Esophagus muscularis mucosa (tissue), 4 donors: ENCODE results near the gene HINT1. TPM values are rescaled to one million over a fixed set of nuclear protein-coding genes. Genes with fewer than 3 reads are reported as not detected.

Experiments
- DNase-seq: peaks from one replicate; pipeline ENCODE4 v3.0.0-alpha.2; 2017; ENCODE audit errors: extremely low spot score
- H3K27ac ChIP-seq, 4 donors: fragments of 200-600 bp; sonication (generic); replicated peaks in 1 of 4; 1 replicate in 3 of 4; 2 replicates in 1 of 4; pipeline ENCODE4 v1.5.1; 2016 to 2019; ENCODE audit warnings: mild to moderate bottlenecking in 1 of 4
- H3K27me3 ChIP-seq, 4 donors: fragments of 200-600 bp; sonication (generic); one replicate each; pipeline versions ENCODE4 v1.5.1 to v1.6.0; 2016 to 2019
- H3K36me3 ChIP-seq, 4 donors: fragments of 200-600 bp; sonication (generic); one replicate each; pipeline ENCODE4 v1.5.1; 2016 to 2019
- H3K4me1 ChIP-seq, 4 donors: fragments of 200-600 bp; sonication (generic); one replicate each; pipeline ENCODE4 v1.5.1; 2016 to 2019
- H3K4me3 ChIP-seq, 4 donors: fragments of 200-600 bp; sonication (generic); 1 replicate in 2 of 4; 2 replicates in 2 of 4; pipeline ENCODE4 v1.5.1; 2016 to 2019; ENCODE audit warnings: mild to moderate bottlenecking in 4 of 4, moderate library complexity in 1 of 4
- H3K9me3 ChIP-seq, 4 donors: fragments of 200-600 bp; sonication (generic); 1 replicate in 3 of 4; 2 replicates in 1 of 4; pipeline ENCODE4 v1.5.1; 2016 to 2019
- CTCF ChIP-seq, 3 experiments: fragments of 200-600 bp in 2 of 3; fragments of 450-650 bp in 1 of 3; sonication (generic) in 2 of 3; IDR thresholded peaks; one replicate each; pipeline ENCODE4 v1.5.1; 2017 to 2019; ENCODE audit warnings: antibody characterized with exemption in 3 of 3, mild to moderate bottlenecking in 2 of 3, moderate library complexity in 1 of 3
- EP300 ChIP-seq: sonication (generic); formaldehyde crosslinking; IDR thresholded peaks from one replicate; pipeline ENCODE4 v1.6.1; 2017; ENCODE audit warnings: antibody characterized with exemption
- POLR2A ChIP-seq: fragments of 450-650 bp; IDR thresholded peaks from one replicate; pipeline ENCODE4 v1.6.1; 2017; ENCODE audit warnings: antibody characterized with exemption, moderate library complexity, mild to moderate bottlenecking, low read depth
- POLR2AphosphoS5 ChIP-seq, 2 donors: sonication (generic); formaldehyde crosslinking; IDR thresholded peaks; one replicate each; pipeline ENCODE4 v1.6.1; 2017; ENCODE audit warnings: antibody characterized with exemption in 2 of 2
- WGBS: methylation state at CpG from one replicate; pipeline ENCODE4 v1.1.5; 2018; 5-methylcytosine and 5-hydroxymethylcytosine counted together
- intact Hi-C: fragments of 100-400 bp; cut with DNase I; formaldehyde crosslinking; loops from one replicate; pipeline ENCODE4 v1.15.1; 2023
- total RNA-seq, 4 donors: library from RNA; depleted of rRNA; stranded (reverse); fragments of >200 nt; gene quantifications; one replicate each; pipeline versions ENCODE4 v1.1.0 to v1.2.1, GENCODE V29; 2016

Gene HINT1
- total RNA-seq, 4 donors from 2014 or later: 129 to 251 (median 201) TPM

- intact Hi-C loops: no loop called here
- Histone ChIP-seq H3K9me3 (no peaks in the 10 kb centered on the region), H3K4me3 (no peak overlapping the region), H3K27me3 (no peaks in the 10 kb centered on the region), H3K4me1 (no peaks in the 10 kb centered on the region), H3K36me3 (peaks cover 0 to 16% (median 4%) of the 10 kb centered on the region in 4 donors), H3K27ac (no peak overlapping the region)
- no peak for TF ChIP-seq POLR2AphosphoS5 (IDR thresholded peaks at IDR 0.05)
- no peak for TF ChIP-seq EP300
- no peak for TF ChIP-seq POLR2A
- TF ChIP-seq CTCF (IDR thresholded peaks at IDR 0.05): no peak
- DNase-seq: no peak
- 96% methylated on average over 2 of the region's 2 CpGs for WGBS
Observed at GRCh38 chr5:131204964-131205363, 39.9 kb upstream of the HINT1 start.

- DNase-seq: no peak
- TF ChIP-seq CTCF (IDR thresholded peaks at IDR 0.05) (no peak), POLR2AphosphoS5 (IDR thresholded peaks at IDR 0.05) (no peak), EP300 (no peak), POLR2A (no peak)
- H3K27ac ChIP-seq: no peak overlapping the region
- no peaks in the 10 kb centered on the region for H3K4me1 ChIP-seq
- no peak overlapping the region for H3K4me3 ChIP-seq
- H3K9me3 ChIP-seq: no peaks in the 10 kb centered on the region
- H3K27me3 ChIP-seq: no peaks in the 10 kb centered on the region
- peaks cover 0 to 23% (median 6%) of the 10 kb centered on the region in 4 donors for H3K36me3 ChIP-seq
- WGBS: 93% methylated on average over 3 of the region's 3 CpGs
- intact Hi-C loops: no loop called here
Observed at GRCh38 chr5:131200560-131200959, 35.5 kb upstream of the HINT1 start.

GRCh38 chr5:131198625-131199024, 33.6 kb upstream of the HINT1 start:
- H3K27ac ChIP-seq: no peak overlapping the region
- no peaks in the 10 kb centered on the region for H3K27me3 ChIP-seq
- TF ChIP-seq EP300 (no peak), CTCF (IDR thresholded peaks at IDR 0.05) (no peak), POLR2AphosphoS5 (IDR thresholded peaks at IDR 0.05) (no peak), POLR2A (no peak)
- intact Hi-C loops: no loop called here
- H3K4me1 ChIP-seq: no peaks in the 10 kb centered on the region
- H3K36me3 ChIP-seq: peaks cover 0 to 23% (median 6%) of the 10 kb centered on the region in 4 donors
- no peaks in the 10 kb centered on the region for H3K9me3 ChIP-seq
- WGBS: 98% methylated on average over 5 of the region's 5 CpGs
- H3K4me3 ChIP-seq: no peak overlapping the region
- no peak for DNase-seq

- no peaks in the 10 kb centered on the region for H3K4me1 ChIP-seq
- intact Hi-C loops: no loop called here
- H3K4me3 ChIP-seq: no peak overlapping the region
- TF ChIP-seq CTCF (IDR thresholded peaks at IDR 0.05): no peak
- no peak for TF ChIP-seq POLR2AphosphoS5 (IDR thresholded peaks at IDR 0.05)
- TF ChIP-seq EP300: no peak
- no peak for TF ChIP-seq POLR2A
- no peak for DNase-seq
- no peaks in the 10 kb centered on the region for H3K27me3 ChIP-seq
- no peak overlapping the region for H3K27ac ChIP-seq
- 83% methylated on average over 4 of the region's 4 CpGs for WGBS
- H3K9me3 ChIP-seq: no peaks in the 10 kb centered on the region
- peaks cover 0 to 15% (median 6%) of the 10 kb centered on the region in 4 donors for H3K36me3 ChIP-seq
Observed at GRCh38 chr5:131196331-131196730, 31.3 kb upstream of the HINT1 start.

GRCh38 chr5:131195696-131196095, 30.6 kb upstream of the HINT1 start:
- H3K4me1 ChIP-seq: no peaks in the 10 kb centered on the region
- no peaks in the 10 kb centered on the region for H3K9me3 ChIP-seq
- H3K27ac ChIP-seq: no peak overlapping the region
- TF ChIP-seq EP300 (no peak), CTCF (IDR thresholded peaks at IDR 0.05) (no peak), POLR2AphosphoS5 (IDR thresholded peaks at IDR 0.05) (no peak), POLR2A (no peak)
- H3K36me3 ChIP-seq: peaks cover 0 to 10% (median 6%) of the 10 kb centered on the region in 4 donors
- intact Hi-C loops: no loop called here
- H3K4me3 ChIP-seq: no peak overlapping the region
- no peak for DNase-seq
- H3K27me3 ChIP-seq: no peaks in the 10 kb centered on the region
